Measurements from ENCODE around the gene RAB27B. TPM values are rescaled to one million over a fixed set of nuclear protein-coding genes. Genes with fewer than 3 reads are reported as not detected.

Gene RAB27B
- total RNA-seq, 1 donor from 2014 or later, result 0.41 TPM

GRCh38 chr18:54882318-54882717 lies 54.0 kb downstream of the RAB27B start:
- no peak for DNase-seq (ENCODE audit: low spot score)
- no peak for TF ChIP-seq CTCF (IDR thresholded peaks at IDR 0.05; ENCODE audit: unreplicated experiment)
- H3K9me3 Mint-ChIP-seq (ENCODE audit: unreplicated experiment), result no peaks in the 10 kb centered on the region
- no peak overlapping the region for H3K27ac Mint-ChIP-seq (ENCODE audit: unreplicated experiment)
- no peak overlapping the region for H3K4me3 Mint-ChIP-seq (ENCODE audit: unreplicated experiment)
- peaks cover 16% of the 10 kb centered on the region for H3K4me1 Mint-ChIP-seq (ENCODE audit: unreplicated experiment)
- H3K27me3 Mint-ChIP-seq (ENCODE audit: unreplicated experiment), result no peaks in the 10 kb centered on the region
- H3K36me3 Mint-ChIP-seq (ENCODE audit: low read depth, unreplicated experiment), result no peaks in the 10 kb centered on the region

GRCh38 chr18:54883816-54884604 lies 55.7 kb downstream of the RAB27B start:
- no peak for TF ChIP-seq CTCF (IDR thresholded peaks at IDR 0.05; ENCODE audit: unreplicated experiment)
- Mint-ChIP-seq H3K27me3 (ENCODE audit: unreplicated experiment) (no peaks in the 10 kb centered on the region), H3K4me3 (ENCODE audit: unreplicated experiment) (no peak overlapping the region), H3K4me1 (ENCODE audit: unreplicated experiment) (peaks cover 19% of the 10 kb centered on the region), H3K9me3 (ENCODE audit: unreplicated experiment) (no peaks in the 10 kb centered on the region), H3K36me3 (ENCODE audit: low read depth, unreplicated experiment) (no peaks in the 10 kb centered on the region), H3K27ac (ENCODE audit: unreplicated experiment) (no peak overlapping the region)
- no peak for DNase-seq (ENCODE audit: low spot score)

GRCh38 chr18:54888378-54888777 lies 60.1 kb downstream of the RAB27B start:
- H3K27ac Mint-ChIP-seq (ENCODE audit: unreplicated experiment), result no peak overlapping the region
- no peak for TF ChIP-seq CTCF (IDR thresholded peaks at IDR 0.05; ENCODE audit: unreplicated experiment)

GRCh38 chr18:54888933-54889332 lies 60.7 kb downstream of the RAB27B start:
- no peak for TF ChIP-seq CTCF (IDR thresholded peaks at IDR 0.05; ENCODE audit: unreplicated experiment)
- peaks cover 3% of the 10 kb centered on the region for H3K4me1 Mint-ChIP-seq (ENCODE audit: unreplicated experiment)
- no peaks in the 10 kb centered on the region for H3K9me3 Mint-ChIP-seq (ENCODE audit: unreplicated experiment)
- H3K27ac Mint-ChIP-seq (ENCODE audit: unreplicated experiment), result no peak overlapping the region
- H3K36me3 Mint-ChIP-seq (ENCODE audit: low read depth, unreplicated experiment), result no peaks in the 10 kb centered on the region
- H3K4me3 Mint-ChIP-seq (ENCODE audit: unreplicated experiment), result no peak overlapping the region
- no peak for DNase-seq (ENCODE audit: low spot score)
- H3K27me3 Mint-ChIP-seq (ENCODE audit: unreplicated experiment), result no peaks in the 10 kb centered on the region

More at GRCh38 chr18:54888378-54888777, 60.1 kb downstream of the RAB27B start:
- Mint-ChIP-seq H3K4me1 (ENCODE audit: unreplicated experiment) (peaks cover 3% of the 10 kb centered on the region), H3K4me3 (ENCODE audit: unreplicated experiment) (no peak overlapping the region), H3K9me3 (ENCODE audit: unreplicated experiment) (no peaks in the 10 kb centered on the region), H3K27me3 (ENCODE audit: unreplicated experiment) (no peaks in the 10 kb centered on the region), H3K36me3 (ENCODE audit: low read depth, unreplicated experiment) (no peaks in the 10 kb centered on the region)
- DNase-seq (ENCODE audit: low spot score), result no peak

GRCh38 chr18:54899500-54899899 lies 71.2 kb downstream of the RAB27B start:
- no peak overlapping the region for H3K27ac Mint-ChIP-seq (ENCODE audit: unreplicated experiment)
- no peak overlapping the region for H3K4me3 Mint-ChIP-seq (ENCODE audit: unreplicated experiment)
- TF ChIP-seq CTCF (IDR thresholded peaks at IDR 0.05; ENCODE audit: unreplicated experiment), result no peak
- no peaks in the 10 kb centered on the region for H3K27me3 Mint-ChIP-seq (ENCODE audit: unreplicated experiment)
- H3K4me1 Mint-ChIP-seq (ENCODE audit: unreplicated experiment), result peaks cover 5% of the 10 kb centered on the region
- no peak for DNase-seq (ENCODE audit: low spot score)
- no peaks in the 10 kb centered on the region for H3K9me3 Mint-ChIP-seq (ENCODE audit: unreplicated experiment)
- H3K36me3 Mint-ChIP-seq (ENCODE audit: low read depth, unreplicated experiment), result no peaks in the 10 kb centered on the region
